H1 (cell line): ENCODE results near the gene ASB6. TPM values are rescaled to one million over a fixed set of nuclear protein-coding genes. Genes with fewer than 3 reads are reported as not detected.

ENCODE experiments used
- CTCF ChIA-PET: fragments of 300-600 bp; sonication (Branson Sonifier 250); formaldehyde crosslinking; loops from one replicate; lab custom pipeline; 2021; ENCODE audit not compliant: partially characterized antibody; lab: Charles Lee
- POLR2A ChIA-PET: fragments of 300-600 bp; sonication (Branson Sonifier 250); formaldehyde crosslinking; loops from one replicate; lab custom pipeline; 2021; ENCODE audit warnings: inconsistent platforms; ENCODE audit not compliant: partially characterized antibody; lab: Charles Lee
- DNase-seq, 2 experiments: peaks; one replicate each; pipeline versions ENCODE4 v3.0.0 to v3.0.0-alpha.2; 2010 to 2022; ENCODE audit warnings: low spot score in 2 of 2, low read depth in 1 of 2, mixed read lengths in 1 of 2
- FAIRE-seq: peaks from 2 replicates; lab custom pipeline; 2011; peaks lifted over from hg19 to GRCh38; lab: Jason Lieb, UNC
- H2AFZ ChIP-seq: 2 replicates; pipeline ENCODE4 v1.8.1; 2012; ENCODE audit warnings: low read length, inconsistent platforms
- H2AK5ac ChIP-seq: 2 replicates; pipeline ENCODE4 v1.6.1; 2013; ENCODE audit warnings: low read depth, low read length
- H2BK120ac ChIP-seq: replicated peaks from 2 replicates; pipeline ENCODE3; 2013; ENCODE audit warnings: low read depth, low read length, inconsistent platforms
- H2BK12ac ChIP-seq: 2 replicates; pipeline ENCODE4 v1.6.1; 2013; ENCODE audit warnings: low read depth, low read length
- H2BK15ac ChIP-seq: 2 replicates; pipeline ENCODE4 v1.6.1; 2013; ENCODE audit warnings: low read length
- H2BK20ac ChIP-seq: 2 replicates; pipeline ENCODE4 v1.6.1; 2013; ENCODE audit warnings: low read length
- H2BK5ac ChIP-seq: 2 replicates; pipeline ENCODE4 v1.6.1; 2013; ENCODE audit warnings: low read depth, low read length
- H3K14ac ChIP-seq: 2 replicates; pipeline ENCODE4 v1.6.1; 2013; ENCODE audit warnings: inconsistent platforms; ENCODE audit not compliant: insufficient read length
- H3K18ac ChIP-seq: 2 replicates; pipeline ENCODE4 v1.6.1; 2013; ENCODE audit warnings: low read length; ENCODE audit errors: extremely low read depth
- H3K23ac ChIP-seq: 2 replicates; pipeline ENCODE4 v1.6.1; 2013; ENCODE audit warnings: inconsistent platforms; ENCODE audit not compliant: insufficient read length
- H3K23me2 ChIP-seq: 2 replicates; pipeline ENCODE4 v1.6.1; 2013; ENCODE audit warnings: low read depth, low read length
- H3K27ac ChIP-seq: 2 replicates; pipeline ENCODE4 v1.6.1; 2011; ENCODE audit warnings: low read depth, low read length, inconsistent platforms
- H3K27me3 ChIP-seq, 4 experiments: replicated peaks in 1 of 4; 1 replicate in 1 of 4; 2 replicates in 3 of 4; pipeline versions ENCODE4 v1.6.1 to v1.8.1; 2011 to 2013; ENCODE audit warnings: low read length in 3 of 4, mild to moderate bottlenecking in 3 of 4, inconsistent platforms in 2 of 4, mixed read lengths in 2 of 4, moderate library complexity in 1 of 4; ENCODE audit not compliant: control insufficient read depth in 3 of 4, insufficient read depth in 3 of 4; ENCODE audit errors: extremely low read depth in 1 of 4
- H3K36me3 ChIP-seq, 4 experiments: 2 replicates each; pipeline versions ENCODE4 v1.6.1 to v1.8.1; 2011 to 2013; ENCODE audit warnings: mild to moderate bottlenecking in 4 of 4, low read length in 3 of 4, moderate library complexity in 2 of 4, control low read depth in 1 of 4, inconsistent platforms in 1 of 4; ENCODE audit not compliant: insufficient read depth in 4 of 4, control insufficient read depth in 2 of 4
- H3K4ac ChIP-seq: replicated peaks from 2 replicates; pipeline ENCODE3; 2013; ENCODE audit warnings: low read length, low read depth, mixed read lengths, inconsistent platforms; ENCODE audit not compliant: insufficient read length
- H3K4me1 ChIP-seq, 4 experiments: replicated peaks in 1 of 4; 1 replicate in 1 of 4; 2 replicates in 3 of 4; pipeline versions ENCODE4 v1.6.1 to v1.8.1; 2011 to 2013; ENCODE audit warnings: low read length in 3 of 4, inconsistent platforms in 2 of 4, mixed read lengths in 1 of 4; ENCODE audit not compliant: insufficient read depth in 4 of 4, control insufficient read depth in 3 of 4
- H3K4me2 ChIP-seq, 2 experiments: 2 replicates each; pipeline versions ENCODE4 v1.6.1 to v1.8.1; 2011 to 2013; ENCODE audit warnings: low read depth in 2 of 2, low read length in 2 of 2, control low read depth in 1 of 2, inconsistent platforms in 1 of 2, mild to moderate bottlenecking in 1 of 2; ENCODE audit not compliant: insufficient read depth in 1 of 2
- H3K4me3 ChIP-seq, 4 experiments: fragments of 200-600, 300-600 bp in 1 of 4; sonication (generic), shearing (Covaris generic), sonication (Bioruptor Twin) in 1 of 4; 2 replicates each; pipeline versions ENCODE4 v1.5.1 to v1.8.1; 2011 to 2016; ENCODE audit warnings: low read length in 4 of 4, low read depth in 3 of 4, control low read depth in 2 of 4, inconsistent platforms in 2 of 4, mild to moderate bottlenecking in 2 of 4, mixed read lengths in 1 of 4, moderate library complexity in 1 of 4; ENCODE audit not compliant: insufficient read depth in 2 of 4; ENCODE audit errors: extremely low read depth in 1 of 4
- H3K56ac ChIP-seq: replicated peaks from 2 replicates; pipeline ENCODE3; 2013; ENCODE audit warnings: low read depth, mild to moderate bottlenecking, mixed read lengths, low read length, inconsistent platforms; ENCODE audit not compliant: insufficient read length
- H3K79me1 ChIP-seq: 2 replicates; pipeline ENCODE4 v1.6.1; 2013; ENCODE audit warnings: low read depth, low read length, control low read depth
- H3K79me2 ChIP-seq, 2 experiments: 2 replicates each; pipeline versions ENCODE4 v1.6.1 to v1.8.1; 2012 to 2013; ENCODE audit warnings: low read length in 2 of 2, mild to moderate bottlenecking in 2 of 2, inconsistent platforms in 1 of 2; ENCODE audit not compliant: insufficient read depth in 2 of 2, control insufficient read depth in 1 of 2
- H3K9ac ChIP-seq, 4 experiments: replicated peaks in 1 of 4; 1 replicate in 1 of 4; 2 replicates in 3 of 4; pipeline versions ENCODE4 v1.6.1 to v1.8.1; 2011 to 2013; ENCODE audit warnings: low read depth in 3 of 4, low read length in 3 of 4, control low read depth in 2 of 4, mild to moderate bottlenecking in 2 of 4, moderate library complexity in 2 of 4, inconsistent platforms in 1 of 4; ENCODE audit errors: extremely low read depth in 1 of 4
- H3K9me3 ChIP-seq, 2 experiments: 2 replicates each; pipeline versions ENCODE4 v1.6.1 to v1.8.1; 2012 to 2013; ENCODE audit warnings: mild to moderate bottlenecking in 2 of 2, moderate library complexity in 2 of 2, control low read depth in 1 of 2, inconsistent platforms in 1 of 2, low read depth in 1 of 2, low read length in 1 of 2, mixed read lengths in 1 of 2; ENCODE audit not compliant: insufficient read depth in 2 of 2
- H4K20me1 ChIP-seq, 2 experiments: replicated peaks in 1 of 2; 2 replicates each; pipeline versions ENCODE3 to v1.8.1; 2011 to 2013; ENCODE audit warnings: inconsistent platforms in 2 of 2, low read length in 2 of 2, mild to moderate bottlenecking in 1 of 2; ENCODE audit not compliant: insufficient read depth in 2 of 2, control insufficient read depth in 1 of 2
- H4K5ac ChIP-seq: 2 replicates; pipeline ENCODE4 v1.6.1; 2013; ENCODE audit warnings: low read length, low read depth, mixed read lengths, inconsistent platforms; ENCODE audit not compliant: insufficient read length
- H4K8ac ChIP-seq: 2 replicates; pipeline ENCODE4 v1.8.0; 2013; ENCODE audit warnings: mild to moderate bottlenecking, moderate library complexity, low read length, inconsistent platforms; ENCODE audit not compliant: insufficient read depth; ENCODE audit errors: extremely low read depth
- H4K91ac ChIP-seq: replicated peaks from 2 replicates; pipeline ENCODE3; 2013; ENCODE audit warnings: low read length, mixed read lengths, inconsistent platforms; ENCODE audit not compliant: insufficient read length
- ASH2L ChIP-seq: fragments of 200-600, 300-600 bp; sonication (generic); IDR thresholded peaks from one replicate; pipeline ENCODE4 v1.7.1; 2017; ENCODE audit warnings: low read length
- KDM1A ChIP-seq: fragments of 200-600, 300-600 bp; sonication (generic); IDR thresholded peaks from 2 replicates; pipeline ENCODE4 v1.7.1; 2016; ENCODE audit warnings: mild to moderate bottlenecking, low read length, borderline replicate concordance
- TEAD4 ChIP-seq: IDR thresholded peaks from 2 replicates; pipeline ENCODE4 v1.6.1; 2012; ENCODE audit warnings: low read depth, low read length, inconsistent platforms, mixed read lengths
- WGBS, 2 experiments: shearing (Covaris generic) in 1 of 2; methylation state at CpG; one replicate each; pipeline versions ENCODE4 v1.1.6 to v1.1.7; 2013 to 2015; ENCODE audit warnings: low lambda C conversion rate in 2 of 2, mixed read lengths in 2 of 2, inconsistent platforms in 1 of 2, low coverage in 1 of 2, missing lambda C conversion rate in 1 of 2; ENCODE audit not compliant: insufficient replicate concordance in 2 of 2, insufficient coverage in 1 of 2, insufficient read length in 1 of 2; ENCODE audit errors: extremely low coverage in 1 of 2, missing lambda C conversion rate in 1 of 2; 5-methylcytosine and 5-hydroxymethylcytosine counted together
- polyA plus RNA-seq, 7 experiments: library from polyadenylated mRNA; depleted of rRNA in 3 of 7; stranded (reverse) in 5 of 7; unstranded in 2 of 7; fragments of >200 nt in 5 of 7; fragments of 200-250 nt in 2 of 7; gene quantifications; 1 replicate in 5 of 7; 2 replicates in 1 of 7; 4 replicates in 1 of 7; pipeline versions ENCODE4 v1.2.1 to v1.2.3, GENCODE V29; 2011 to 2013; ENCODE audit warnings: missing spikeins in 2 of 7, mixed read lengths in 2 of 7
- total RNA-seq: library from RNA; stranded (reverse); fragmentation: NEBNext Ultra II Directional; extraction: Animal tissue kit (Norgen Biotek cat#: 25700); gene quantifications from 2 replicates; pipeline ENCODE4 v1.2.1, GENCODE V29; 2021

Gene ASB6
- total and polyA plus RNA-seq, 2 of the 8 experiments (the other 6 are each of a cell fraction or from before 2014, with no cell fraction given), result 14.0 to 17.3 TPM

DNA sequence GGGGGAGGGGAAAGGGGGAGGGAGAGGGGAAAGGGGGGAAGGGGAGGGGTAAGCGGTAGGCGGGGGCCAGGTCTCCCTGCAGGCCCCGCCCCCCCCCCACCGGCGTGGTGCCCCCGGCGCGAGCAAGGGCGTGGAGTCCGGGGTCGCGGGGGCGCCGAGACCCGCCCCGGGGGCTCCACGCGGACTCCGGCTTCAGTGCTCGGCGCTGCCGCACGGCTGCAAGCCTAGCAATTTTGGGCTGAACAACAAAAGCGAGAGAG lies 31.8 kb downstream of the ASB6 start:
- H4K8ac ChIP-seq, result peak overlapping the region; percentile 29; the same call in 1 of the 2 replicates
- H2AFZ ChIP-seq, result no peak overlapping the region
- H4K20me1 ChIP-seq, result no peaks in the 10 kb centered on the region
- no peak overlapping the region for H2BK5ac ChIP-seq
- no peaks in the 10 kb centered on the region for H3K79me2 ChIP-seq
- H3K56ac ChIP-seq, result no peak overlapping the region
- no peak overlapping the region for H2AK5ac ChIP-seq
- H3K4me2 ChIP-seq, result peak overlapping the region; percentile 11 to 92
- peak overlapping the region; percentile 93 for H4K91ac ChIP-seq
- H2BK15ac ChIP-seq, result no peak overlapping the region
- no peaks in the 10 kb centered on the region for H3K79me1 ChIP-seq
- no peak overlapping the region; the same call in 1 of the 2 replicates for H3K18ac ChIP-seq
- TF ChIP-seq TEAD4 (no peak), KDM1A (peak; percentile 48; the same call in 1 of the 2 replicates), ASH2L (peak; percentile 33)
- TF ChIP-seq, all 59 proteins: peak for 2
- H3K9me3 ChIP-seq, result no peaks in the 10 kb centered on the region
- peaks cover 8% of the 10 kb centered on the region; the same call in 1 of the 2 replicates for H3K23me2 ChIP-seq
- no peak overlapping the region for H3K4ac ChIP-seq
- POLR2A ChIA-PET, result no interaction called here
- no peak overlapping the region for H3K23ac ChIP-seq
- H4K5ac ChIP-seq, result no peak overlapping the region
- H3K27me3 ChIP-seq, result peaks cover 0 to 7% (median 4%) of the 10 kb centered on the region in 4 experiments; a peak in 4 of 7 replicates
- H3K9ac ChIP-seq, result no peak overlapping the region
- WGBS, 2 experiments, result no CpG with 5 or more reads among the region's 24 CpGs
- FAIRE-seq (no peak), DNase-seq (no peak)
- H3K36me3 ChIP-seq, result no peaks in the 10 kb centered on the region
- no peak overlapping the region for H2BK20ac ChIP-seq
- no peak overlapping the region for H3K27ac ChIP-seq
- H2BK120ac ChIP-seq, result no peak overlapping the region
- H3K4me1 ChIP-seq, result peaks cover 0 to 21% (median 10%) of the 10 kb centered on the region in 4 experiments; a peak in 6 of 7 replicates
- CTCF ChIA-PET, result no interaction called here
- H3K4me3 ChIP-seq, result peak overlapping the region; percentile 29 to 91 (median 63)
- no peak overlapping the region for H2BK12ac ChIP-seq
- no peak overlapping the region for H3K14ac ChIP-seq
